PFSK-1 (cell line): ENCODE results near the gene GAB3.

Experiments
- FOXP2 ChIP-seq: optimal IDR thresholded peaks from 2 replicates; pipeline ENCODE3; 2011; ENCODE audit warnings: borderline replicate concordance, control low read depth, inconsistent platforms; ENCODE audit not compliant: insufficient read depth; ENCODE audit errors: extremely low read length, extremely low read depth
- POLR2AphosphoS5 ChIP-seq: IDR thresholded peaks from 2 replicates; pipeline ENCODE4 v1.6.1; 2012; ENCODE audit warnings: low read depth, mild to moderate bottlenecking, control low read depth, low read length, moderate library complexity
- REST ChIP-seq, 2 experiments: IDR thresholded peaks; 2 replicates each; pipeline versions ENCODE4 v1.6.1 to v1.8.0; 2011 to 2012; ENCODE audit warnings: low read depth in 2 of 2, low read length in 2 of 2, control low read depth in 1 of 2, inconsistent platforms in 1 of 2, mild to moderate bottlenecking in 1 of 2, moderate library complexity in 1 of 2; ENCODE audit not compliant: insufficient read depth in 1 of 2
- SIN3A ChIP-seq: IDR thresholded peaks from 2 replicates; pipeline ENCODE4 v1.6.1; 2012; ENCODE audit warnings: mild to moderate bottlenecking, low read length, moderate library complexity, borderline replicate concordance; ENCODE audit not compliant: insufficient read depth
- TAF1 ChIP-seq: IDR thresholded peaks from 2 replicates; pipeline ENCODE4 v1.6.1; 2012; ENCODE audit warnings: low read length, control low read depth, borderline replicate concordance; ENCODE audit not compliant: insufficient read depth

Gene GAB3

GRCh38 chrX:154730253-154730891 lies 20.5 kb downstream of the GAB3 start:
- no peak for TF ChIP-seq SIN3A
- TF ChIP-seq TAF1, result no peak
- TF ChIP-seq POLR2AphosphoS5, result no peak
- no peak for TF ChIP-seq REST (IDR thresholded peaks at IDR 0.05; ENCODE audit: insufficient read depth in 1 of 2, low read depth in 2 of 2, low read length in 2 of 2)
- no peak for TF ChIP-seq FOXP2

- no peak for TF ChIP-seq SIN3A
Observed at GRCh38 chrX:154729439-154729838, 21.4 kb downstream of the GAB3 start.

- no peak for TF ChIP-seq REST (IDR thresholded peaks at IDR 0.05; ENCODE audit: insufficient read depth in 1 of 2, low read depth in 2 of 2, low read length in 2 of 2)
- no peak for TF ChIP-seq SIN3A
- TF ChIP-seq TAF1, result no peak
- TF ChIP-seq FOXP2, result no peak
- TF ChIP-seq POLR2AphosphoS5, result no peak
Observed at GRCh38 chrX:154728431-154729190, 22.3 kb downstream of the GAB3 start.

- no peak for TF ChIP-seq REST (IDR thresholded peaks at IDR 0.05; ENCODE audit: insufficient read depth in 1 of 2, low read depth in 2 of 2, low read length in 2 of 2)
- no peak for TF ChIP-seq TAF1
- TF ChIP-seq FOXP2, result no peak
- TF ChIP-seq POLR2AphosphoS5, result no peak
- no peak for TF ChIP-seq SIN3A
Observed at GRCh38 chrX:154727871-154728270, 23.0 kb downstream of the GAB3 start.

- no peak for TF ChIP-seq SIN3A
- no peak for TF ChIP-seq POLR2AphosphoS5
- TF ChIP-seq TAF1, result no peak
- TF ChIP-seq REST (IDR thresholded peaks at IDR 0.05; ENCODE audit: insufficient read depth in 1 of 2, low read depth in 2 of 2, low read length in 2 of 2), result no peak
- no peak for TF ChIP-seq FOXP2
Observed at GRCh38 chrX:154727418-154727817, 23.5 kb downstream of the GAB3 start.
